ENCODE results near the gene PCCA. TPM values are rescaled to one million over a fixed set of nuclear protein-coding genes. Genes with fewer than 3 reads are reported as not detected.

Gene PCCA
- total RNA-seq, 3 donors from 2014 or later: 46.6 to 69.8 (median 64.7) TPM

DNA sequence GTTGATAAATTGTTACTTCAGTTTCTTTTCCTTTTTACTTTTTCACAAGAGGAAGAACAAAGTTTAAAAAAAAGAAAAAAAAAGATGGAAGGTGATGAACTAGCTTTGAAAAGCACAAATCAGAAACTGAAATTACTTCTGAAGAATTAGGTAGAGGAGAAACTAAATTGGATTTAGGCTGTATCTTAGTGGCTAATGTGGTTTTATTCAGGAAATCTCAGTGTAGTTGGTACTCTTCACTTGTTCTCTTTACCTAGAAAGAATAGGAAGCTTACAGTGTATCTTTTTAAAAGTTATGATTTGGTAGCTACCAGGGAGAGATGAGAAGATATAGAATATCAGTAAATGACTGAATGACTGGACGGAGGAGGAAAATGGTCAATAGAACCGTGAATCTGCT is 252.0 kb downstream of the PCCA start:
- Histone ChIP-seq H3K27ac (no peak overlapping the region), H3K4me3 (no peak overlapping the region), H3K9me3 (peaks cover 0 to 7% of the 10 kb centered on the region in 2 donors), H3K27me3 (no peaks in the 10 kb centered on the region), H3K36me3 (no peaks in the 10 kb centered on the region), H3K4me1 (no peaks in the 10 kb centered on the region)
- TF ChIP-seq POLR2AphosphoS5 (IDR thresholded peaks at IDR 0.05) (no peak), POLR2A (IDR thresholded peaks at IDR 0.05) (no peak)
- TF ChIP-seq, protein P1, sequence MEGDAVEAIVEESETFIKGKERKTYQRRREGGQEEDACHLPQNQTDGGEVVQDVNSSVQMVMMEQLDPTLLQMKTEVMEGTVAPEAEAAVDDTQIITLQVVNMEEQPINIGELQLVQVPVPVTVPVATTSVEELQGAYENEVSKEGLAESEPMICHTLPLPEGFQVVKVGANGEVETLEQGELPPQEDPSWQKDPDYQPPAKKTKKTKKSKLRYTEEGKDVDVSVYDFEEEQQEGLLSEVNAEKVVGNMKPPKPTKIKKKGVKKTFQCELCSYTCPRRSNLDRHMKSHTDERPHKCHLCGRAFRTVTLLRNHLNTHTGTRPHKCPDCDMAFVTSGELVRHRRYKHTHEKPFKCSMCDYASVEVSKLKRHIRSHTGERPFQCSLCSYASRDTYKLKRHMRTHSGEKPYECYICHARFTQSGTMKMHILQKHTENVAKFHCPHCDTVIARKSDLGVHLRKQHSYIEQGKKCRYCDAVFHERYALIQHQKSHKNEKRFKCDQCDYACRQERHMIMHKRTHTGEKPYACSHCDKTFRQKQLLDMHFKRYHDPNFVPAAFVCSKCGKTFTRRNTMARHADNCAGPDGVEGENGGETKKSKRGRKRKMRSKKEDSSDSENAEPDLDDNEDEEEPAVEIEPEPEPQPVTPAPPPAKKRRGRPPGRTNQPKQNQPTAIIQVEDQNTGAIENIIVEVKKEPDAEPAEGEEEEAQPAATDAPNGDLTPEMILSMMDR (IDR thresholded peaks at IDR 0.05): no peak
- no peak for DNase-seq (ENCODE audit: low spot score in 2 of 2)
- intact Hi-C loops (cut with DNase I; ENCODE audit: low total_unique reads): no loop called here

DNA sequence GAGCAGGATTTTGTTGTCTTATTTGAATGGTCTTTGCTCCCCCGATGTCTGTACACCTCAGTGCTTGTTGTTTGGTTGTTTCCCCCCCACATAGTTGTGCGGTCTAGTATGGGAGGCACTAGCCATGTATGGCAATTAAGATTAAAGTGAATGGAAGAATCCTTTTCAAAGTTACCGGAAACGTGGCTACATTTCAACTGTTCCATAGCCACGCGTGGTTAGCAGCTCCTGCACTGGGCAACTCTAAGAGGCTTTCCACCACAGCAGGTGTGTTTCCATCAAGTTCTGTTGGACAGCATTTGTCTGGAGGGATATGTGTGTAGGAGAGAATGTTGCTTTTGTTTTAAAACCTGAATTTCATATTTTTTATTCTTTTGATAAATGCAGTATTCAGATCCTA is 252.4 kb downstream of the PCCA start:
- Histone ChIP-seq H3K9me3 (peaks cover 0 to 7% of the 10 kb centered on the region in 2 donors), H3K4me3 (no peak overlapping the region), H3K27me3 (no peaks in the 10 kb centered on the region), H3K27ac (no peak overlapping the region), H3K4me1 (no peaks in the 10 kb centered on the region), H3K36me3 (no peaks in the 10 kb centered on the region)
- no peak for TF ChIP-seq POLR2A (IDR thresholded peaks at IDR 0.05)
- TF ChIP-seq, protein P1 (IDR thresholded peaks at IDR 0.05): no peak
- TF ChIP-seq POLR2AphosphoS5 (IDR thresholded peaks at IDR 0.05): no peak
- no peak for DNase-seq (ENCODE audit: low spot score in 2 of 2)
- intact Hi-C loops (cut with DNase I; ENCODE audit: low total_unique reads): no loop called here

- H3K36me3 ChIP-seq: no peaks in the 10 kb centered on the region
- intact Hi-C loops (cut with DNase I; ENCODE audit: low total_unique reads): no loop called here
- peaks cover 0 to 7% of the 10 kb centered on the region in 2 donors for H3K9me3 ChIP-seq
- H3K27ac ChIP-seq: no peak overlapping the region
- TF ChIP-seq POLR2AphosphoS5 (IDR thresholded peaks at IDR 0.05) (no peak), POLR2A (IDR thresholded peaks at IDR 0.05) (no peak)
- TF ChIP-seq, protein P1 (IDR thresholded peaks at IDR 0.05): no peak
- H3K4me1 ChIP-seq: no peaks in the 10 kb centered on the region
- no peak overlapping the region for H3K4me3 ChIP-seq
- DNase-seq (ENCODE audit: low spot score in 2 of 2): no peak
- no peaks in the 10 kb centered on the region for H3K27me3 ChIP-seq
These were observed 255.7 kb downstream of the PCCA start for GRCh38 chr13:100344544-100344943.

- DNase-seq (ENCODE audit: low spot score in 2 of 2): no peak
These were observed 259.1 kb downstream of the PCCA start for GRCh38 chr13:100347968-100348367.

GRCh38 chr13:100349594-100349993 is 260.7 kb downstream of the PCCA start:
- Histone ChIP-seq H3K27ac (no peak overlapping the region), H3K27me3 (no peaks in the 10 kb centered on the region), H3K4me3 (no peak overlapping the region), H3K4me1 (no peaks in the 10 kb centered on the region), H3K9me3 (peaks cover 0 to 7% of the 10 kb centered on the region in 2 donors), H3K36me3 (no peaks in the 10 kb centered on the region)
- intact Hi-C loops (cut with DNase I; ENCODE audit: low total_unique reads): no loop called here
- TF ChIP-seq POLR2AphosphoS5 (IDR thresholded peaks at IDR 0.05) (no peak), POLR2A (IDR thresholded peaks at IDR 0.05) (no peak)
- TF ChIP-seq, protein P1 (IDR thresholded peaks at IDR 0.05): no peak
- no peak for DNase-seq (ENCODE audit: low spot score in 2 of 2)

More at GRCh38 chr13:100347968-100348367, 259.1 kb downstream of the PCCA start:
- H3K27ac ChIP-seq: no peak overlapping the region
- H3K4me3 ChIP-seq: no peak overlapping the region
- intact Hi-C loops (cut with DNase I; ENCODE audit: low total_unique reads): no loop called here
- H3K27me3 ChIP-seq: no peaks in the 10 kb centered on the region
- H3K9me3 ChIP-seq: peaks cover 0 to 7% of the 10 kb centered on the region in 2 donors
- TF ChIP-seq, protein P1 (IDR thresholded peaks at IDR 0.05): no peak
- no peak for TF ChIP-seq POLR2AphosphoS5 (IDR thresholded peaks at IDR 0.05)
- TF ChIP-seq POLR2A (IDR thresholded peaks at IDR 0.05): no peak
- H3K4me1 ChIP-seq: no peaks in the 10 kb centered on the region
- H3K36me3 ChIP-seq: no peaks in the 10 kb centered on the region

All from breast epithelium (tissue), 4 donors.